GM12801 (cell line): ENCODE data around the gene PHC1.

ENCODE experiments used
- CTCF ChIP-seq: IDR thresholded peaks from one replicate; pipeline ENCODE4 v1.5.1; 2011; ENCODE audit warnings: control low read depth; ENCODE audit not compliant: insufficient read length; ENCODE audit errors: extremely low read depth

PHC1 gene

GRCh38 chr12:8899830-8900229 lies 14.5 kb upstream of the PHC1 start:
- no peak for TF ChIP-seq CTCF

GRCh38 chr12:8903646-8904045 lies 10.7 kb upstream of the PHC1 start:
- TF ChIP-seq CTCF = no peak

GRCh38 chr12:8904665-8905064 lies 9.6 kb upstream of the PHC1 start:
- no peak for TF ChIP-seq CTCF

- TF ChIP-seq CTCF = no peak
Measured at GRCh38 chr12:8905546-8905945, 8.8 kb upstream of the PHC1 start.

GRCh38 chr12:8906266-8907180 lies 7.8 kb upstream of the PHC1 start:
- TF ChIP-seq CTCF = no peak

- no peak for TF ChIP-seq CTCF
Measured at GRCh38 chr12:8907513-8907912, 6.8 kb upstream of the PHC1 start.

GRCh38 chr12:8909752-8910151 lies 4.6 kb upstream of the PHC1 start:
- TF ChIP-seq CTCF = no peak
